ENCODE measurements around the gene ATP11A.
"Not testable (repeated sequence)": the region's sequence is repeated elsewhere in the genome, so short reads cannot be mapped to it uniquely, and the experiment has no call there.

ATP11A gene

GRCh38 chr13:112705286-112705685 is 15.4 kb downstream of the ATP11A start:
- no peaks in the 10 kb centered on the region for H3K36me3 ChIP-seq (ENCODE audit: insufficient read depth, low read length)
- H3K9ac ChIP-seq (ENCODE audit: low read depth, low read length) = no peak overlapping the region
- H3K9me3 ChIP-seq (ENCODE audit: control insufficient read depth, insufficient read depth, low read length) = no peaks in the 10 kb centered on the region
- peaks cover 22% of the 10 kb centered on the region for H3K4me1 ChIP-seq (ENCODE audit: insufficient read depth, low read length)

GRCh38 chr13:112706171-112706570 is 16.3 kb downstream of the ATP11A start:
- Histone ChIP-seq H3K9me3 (ENCODE audit: control insufficient read depth, insufficient read depth, low read length) (no peaks in the 10 kb centered on the region), H3K9ac (ENCODE audit: low read depth, low read length) (no peak overlapping the region), H3K36me3 (ENCODE audit: insufficient read depth, low read length) (no peaks in the 10 kb centered on the region), H3K4me1 (ENCODE audit: insufficient read depth, low read length) (peaks cover 25% of the 10 kb centered on the region)

- H3K9ac ChIP-seq (ENCODE audit: low read depth, low read length) = no peak overlapping the region
- no peaks in the 10 kb centered on the region for H3K36me3 ChIP-seq (ENCODE audit: insufficient read depth, low read length)
- peaks cover 29% of the 10 kb centered on the region for H3K4me1 ChIP-seq (ENCODE audit: insufficient read depth, low read length)
- H3K9me3 ChIP-seq (ENCODE audit: control insufficient read depth, insufficient read depth, low read length) = no peaks in the 10 kb centered on the region
Measured at GRCh38 chr13:112708560-112709240, 18.9 kb downstream of the ATP11A start.

- peaks cover 23% of the 10 kb centered on the region for H3K4me1 ChIP-seq (ENCODE audit: insufficient read depth, low read length)
- not testable (repeated sequence) for H3K9ac ChIP-seq (ENCODE audit: low read depth, low read length); H3K9me3 ChIP-seq (ENCODE audit: control insufficient read depth, insufficient read depth, low read length); H3K36me3 ChIP-seq (ENCODE audit: insufficient read depth, low read length)
Measured at GRCh38 chr13:112709316-112709715, 19.5 kb downstream of the ATP11A start.

GRCh38 chr13:112709825-112710783 is 20.3 kb downstream of the ATP11A start:
- no peaks in the 10 kb centered on the region for H3K9me3 ChIP-seq (ENCODE audit: control insufficient read depth, insufficient read depth, low read length)
- H3K9ac ChIP-seq (ENCODE audit: low read depth, low read length) = no peak overlapping the region
- no peaks in the 10 kb centered on the region for H3K36me3 ChIP-seq (ENCODE audit: insufficient read depth, low read length)
- peaks cover 15% of the 10 kb centered on the region for H3K4me1 ChIP-seq (ENCODE audit: insufficient read depth, low read length)

- Histone ChIP-seq H3K36me3 (ENCODE audit: insufficient read depth, low read length) (no peaks in the 10 kb centered on the region), H3K9me3 (ENCODE audit: control insufficient read depth, insufficient read depth, low read length) (no peaks in the 10 kb centered on the region), H3K4me1 (ENCODE audit: insufficient read depth, low read length) (peaks cover 13% of the 10 kb centered on the region), H3K9ac (ENCODE audit: low read depth, low read length) (no peak overlapping the region; the same call in 1 of the 2 replicates)
Measured at GRCh38 chr13:112710855-112711527, 21.2 kb downstream of the ATP11A start.

GRCh38 chr13:112711528-112712265 is 21.9 kb downstream of the ATP11A start:
- Histone ChIP-seq H3K4me1 (ENCODE audit: insufficient read depth, low read length) (peaks cover 13% of the 10 kb centered on the region), H3K36me3 (ENCODE audit: insufficient read depth, low read length) (no peaks in the 10 kb centered on the region), H3K9ac (ENCODE audit: low read depth, low read length) (peak overlapping the region; percentile 12; the same call in 1 of the 2 replicates), H3K9me3 (ENCODE audit: control insufficient read depth, insufficient read depth, low read length) (no peaks in the 10 kb centered on the region)

- H3K9ac ChIP-seq (ENCODE audit: low read depth, low read length) = no peak overlapping the region
- H3K36me3 ChIP-seq (ENCODE audit: insufficient read depth, low read length) = no peaks in the 10 kb centered on the region
- no peaks in the 10 kb centered on the region for H3K9me3 ChIP-seq (ENCODE audit: control insufficient read depth, insufficient read depth, low read length)
- H3K4me1 ChIP-seq (ENCODE audit: insufficient read depth, low read length) = peaks cover 13% of the 10 kb centered on the region
Measured at GRCh38 chr13:112712451-112713207, 22.8 kb downstream of the ATP11A start.

- Histone ChIP-seq H3K9me3 (ENCODE audit: control insufficient read depth, insufficient read depth, low read length) (no peaks in the 10 kb centered on the region), H3K9ac (ENCODE audit: low read depth, low read length) (no peak overlapping the region), H3K4me1 (ENCODE audit: insufficient read depth, low read length) (peaks cover 13% of the 10 kb centered on the region), H3K36me3 (ENCODE audit: insufficient read depth, low read length) (no peaks in the 10 kb centered on the region)
Measured at GRCh38 chr13:112713517-112714253, 23.8 kb downstream of the ATP11A start.

- Histone ChIP-seq H3K9me3 (ENCODE audit: control insufficient read depth, insufficient read depth, low read length) (no peaks in the 10 kb centered on the region), H3K4me1 (ENCODE audit: insufficient read depth, low read length) (peaks cover 13% of the 10 kb centered on the region), H3K36me3 (ENCODE audit: insufficient read depth, low read length) (no peaks in the 10 kb centered on the region), H3K9ac (ENCODE audit: low read depth, low read length) (no peak overlapping the region)
Measured at GRCh38 chr13:112714376-112715174, 24.7 kb downstream of the ATP11A start.

- peaks cover 13% of the 10 kb centered on the region for H3K4me1 ChIP-seq (ENCODE audit: insufficient read depth, low read length)
- H3K9ac ChIP-seq (ENCODE audit: low read depth, low read length) = no peak overlapping the region
Measured at GRCh38 chr13:112715210-112715609, 25.4 kb downstream of the ATP11A start.

GRCh38 chr13:112715715-112716460 is 26.1 kb downstream of the ATP11A start:
- peaks cover 11% of the 10 kb centered on the region for H3K4me1 ChIP-seq (ENCODE audit: insufficient read depth, low read length)
- no peak overlapping the region for H3K9ac ChIP-seq (ENCODE audit: low read depth, low read length)
- no peaks in the 10 kb centered on the region for H3K9me3 ChIP-seq (ENCODE audit: control insufficient read depth, insufficient read depth, low read length)
- no peaks in the 10 kb centered on the region for H3K36me3 ChIP-seq (ENCODE audit: insufficient read depth, low read length)

More at GRCh38 chr13:112715210-112715609, 25.4 kb downstream of the ATP11A start:
- no peaks in the 10 kb centered on the region for H3K9me3 ChIP-seq (ENCODE audit: control insufficient read depth, insufficient read depth, low read length)
- H3K36me3 ChIP-seq (ENCODE audit: insufficient read depth, low read length) = no peaks in the 10 kb centered on the region

Data from ES-I3 (cell line).